ENCODE measurements around the gene B9D1.

- TF ChIP-seq NCOA5 (CRISPR knock-in tag; IDR thresholded peaks at IDR 0.05) (no peak), CREM (IDR thresholded peaks at IDR 0.05) (no peak), CREM (CRISPR knock-in tag; IDR thresholded peaks at IDR 0.05) (no peak), FOSL1 (CRISPR knock-in tag; IDR thresholded peaks at IDR 0.05; ENCODE audit: borderline replicate concordance) (no peak), KAT7 (CRISPR knock-in tag; IDR thresholded peaks at IDR 0.05; ENCODE audit: borderline replicate concordance) (no peak), ZFYVE20 (CRISPR knock-in tag; IDR thresholded peaks at IDR 0.05; ENCODE audit: borderline replicate concordance, low read depth) (no peak), MYC (CRISPR knock-in tag; IDR thresholded peaks at IDR 0.05; ENCODE audit: borderline replicate concordance) (no peak), ZNF317 (CRISPR knock-in tag; IDR thresholded peaks at IDR 0.05) (no peak)
These were observed 23.0 kb upstream of the B9D1 start for GRCh38 chr17:19385521-19385983.
